T-helper 2 cell treated with Interferon-gamma antibody and Interleukin-4, amounts not matched to agents 5 μg/mL and 100 μg/mL, for 36 hours (primary cell): ENCODE data around the gene SMIM5.

Experiments
- DNase-seq: peaks from one replicate; pipeline ENCODE4 v3.0.0; 2021; ENCODE audit warnings: low spot score
- H3K27ac Mint-ChIP-seq: one replicate; pipeline ENCODE4 v1.8.0; 2021; ENCODE audit warnings: mild to moderate bottlenecking, mixed read lengths
- H3K27me3 Mint-ChIP-seq: one replicate; pipeline ENCODE4 v1.8.0; 2021; ENCODE audit warnings: low read depth, mixed read lengths
- H3K36me3 Mint-ChIP-seq: one replicate; pipeline ENCODE4 v1.8.0; 2021; ENCODE audit warnings: low read depth, mixed read lengths
- H3K4me1 Mint-ChIP-seq: one replicate; pipeline ENCODE4 v1.8.0; 2021; ENCODE audit warnings: low read depth, mixed read lengths
- H3K4me3 Mint-ChIP-seq: one replicate; pipeline ENCODE4 v1.8.0; 2022; ENCODE audit warnings: mild to moderate bottlenecking, moderate library complexity, mixed read lengths
- H3K9me3 Mint-ChIP-seq: one replicate; pipeline ENCODE4 v1.8.0; 2021; ENCODE audit warnings: mixed read lengths

Gene SMIM5

GRCh38 chr17:75645501-75645888 is 12.3 kb downstream of the SMIM5 start:
- Mint-ChIP-seq H3K4me1 (peaks cover 8% of the 10 kb centered on the region), H3K9me3 (no peaks in the 10 kb centered on the region), H3K36me3 (no peaks in the 10 kb centered on the region), H3K27me3 (no peaks in the 10 kb centered on the region), H3K27ac (no peak overlapping the region), H3K4me3 (no peak overlapping the region)
- DNase-seq: no peak

- Mint-ChIP-seq H3K27me3 (no peaks in the 10 kb centered on the region), H3K9me3 (no peaks in the 10 kb centered on the region), H3K4me3 (no peak overlapping the region), H3K27ac (peak overlapping the region; percentile 80), H3K4me1 (peaks cover 8% of the 10 kb centered on the region), H3K36me3 (no peaks in the 10 kb centered on the region)
- no peak for DNase-seq
Measured at GRCh38 chr17:75645889-75646637, 12.8 kb downstream of the SMIM5 start.

GRCh38 chr17:75646638-75646992 is 13.4 kb downstream of the SMIM5 start:
- H3K27me3 Mint-ChIP-seq: no peaks in the 10 kb centered on the region
- H3K9me3 Mint-ChIP-seq: no peaks in the 10 kb centered on the region
- H3K4me1 Mint-ChIP-seq: peaks cover 8% of the 10 kb centered on the region
- H3K27ac Mint-ChIP-seq: no peak overlapping the region
- H3K36me3 Mint-ChIP-seq: no peaks in the 10 kb centered on the region
- H3K4me3 Mint-ChIP-seq: no peak overlapping the region
- no peak for DNase-seq

- Mint-ChIP-seq H3K27ac (no peak overlapping the region), H3K4me1 (peaks cover 8% of the 10 kb centered on the region)
Measured at GRCh38 chr17:75647061-75647460, 13.8 kb downstream of the SMIM5 start.

GRCh38 chr17:75647921-75648320 is 14.7 kb downstream of the SMIM5 start:
- Mint-ChIP-seq H3K4me3 (no peak overlapping the region), H3K4me1 (peaks cover 8% of the 10 kb centered on the region), H3K9me3 (no peaks in the 10 kb centered on the region), H3K36me3 (no peaks in the 10 kb centered on the region), H3K27ac (no peak overlapping the region), H3K27me3 (no peaks in the 10 kb centered on the region)
- no peak for DNase-seq

More at GRCh38 chr17:75647061-75647460, 13.8 kb downstream of the SMIM5 start:
- Mint-ChIP-seq H3K9me3 (no peaks in the 10 kb centered on the region), H3K27me3 (no peaks in the 10 kb centered on the region), H3K4me3 (no peak overlapping the region), H3K36me3 (no peaks in the 10 kb centered on the region)
- DNase-seq: no peak

- H3K27ac Mint-ChIP-seq: no peak overlapping the region
- H3K27me3 Mint-ChIP-seq: no peaks in the 10 kb centered on the region
- no peak overlapping the region for H3K4me3 Mint-ChIP-seq
- H3K4me1 Mint-ChIP-seq: peaks cover 8% of the 10 kb centered on the region
- H3K36me3 Mint-ChIP-seq: no peaks in the 10 kb centered on the region
- H3K9me3 Mint-ChIP-seq: no peaks in the 10 kb centered on the region
- no peak for DNase-seq
Measured at GRCh38 chr17:75649687-75650086, 16.5 kb downstream of the SMIM5 start.

- no peaks in the 10 kb centered on the region for H3K9me3 Mint-ChIP-seq
- no peak for DNase-seq
- peaks cover 4% of the 10 kb centered on the region for H3K4me1 Mint-ChIP-seq
- no peaks in the 10 kb centered on the region for H3K36me3 Mint-ChIP-seq
- no peak overlapping the region for H3K4me3 Mint-ChIP-seq
- no peaks in the 10 kb centered on the region for H3K27me3 Mint-ChIP-seq
- H3K27ac Mint-ChIP-seq: no peak overlapping the region
Measured at GRCh38 chr17:75650874-75651273, 17.6 kb downstream of the SMIM5 start.

GRCh38 chr17:75652341-75652740 is 19.1 kb downstream of the SMIM5 start:
- no peaks in the 10 kb centered on the region for H3K4me1 Mint-ChIP-seq
- no peaks in the 10 kb centered on the region for H3K9me3 Mint-ChIP-seq
- no peak overlapping the region for H3K27ac Mint-ChIP-seq
- no peaks in the 10 kb centered on the region for H3K27me3 Mint-ChIP-seq
- no peak for DNase-seq
- H3K36me3 Mint-ChIP-seq: peaks cover 3% of the 10 kb centered on the region
- H3K4me3 Mint-ChIP-seq: no peak overlapping the region

GRCh38 chr17:75652934-75653549 is 19.8 kb downstream of the SMIM5 start:
- Mint-ChIP-seq H3K36me3 (peaks cover 3% of the 10 kb centered on the region), H3K4me3 (no peak overlapping the region), H3K4me1 (no peaks in the 10 kb centered on the region), H3K27ac (peak overlapping the region; percentile 74), H3K27me3 (no peaks in the 10 kb centered on the region), H3K9me3 (no peaks in the 10 kb centered on the region)
- no peak for DNase-seq

GRCh38 chr17:75654176-75654575 is 20.9 kb downstream of the SMIM5 start:
- Mint-ChIP-seq H3K4me1 (no peaks in the 10 kb centered on the region), H3K27me3 (no peaks in the 10 kb centered on the region), H3K36me3 (peaks cover 3% of the 10 kb centered on the region), H3K27ac (no peak overlapping the region), H3K4me3 (no peak overlapping the region), H3K9me3 (no peaks in the 10 kb centered on the region)
- DNase-seq: no peak

GRCh38 chr17:75658237-75658636 is 25.0 kb downstream of the SMIM5 start:
- no peaks in the 10 kb centered on the region for H3K9me3 Mint-ChIP-seq
- H3K27me3 Mint-ChIP-seq: no peaks in the 10 kb centered on the region
- no peak overlapping the region for H3K27ac Mint-ChIP-seq
- peaks cover 7% of the 10 kb centered on the region for H3K36me3 Mint-ChIP-seq
- H3K4me1 Mint-ChIP-seq: no peaks in the 10 kb centered on the region
- no peak overlapping the region for H3K4me3 Mint-ChIP-seq
- no peak for DNase-seq

- H3K27me3 Mint-ChIP-seq: no peaks in the 10 kb centered on the region
- no peak for DNase-seq
- H3K4me3 Mint-ChIP-seq: no peak overlapping the region
- peaks cover 5% of the 10 kb centered on the region for H3K4me1 Mint-ChIP-seq
- no peak overlapping the region for H3K27ac Mint-ChIP-seq
- peaks cover 9% of the 10 kb centered on the region for H3K36me3 Mint-ChIP-seq
- H3K9me3 Mint-ChIP-seq: no peaks in the 10 kb centered on the region
Measured at GRCh38 chr17:75661531-75661930, 28.3 kb downstream of the SMIM5 start.

GRCh38 chr17:75662511-75662910 is 29.3 kb downstream of the SMIM5 start:
- no peaks in the 10 kb centered on the region for H3K9me3 Mint-ChIP-seq
- no peak overlapping the region for H3K27ac Mint-ChIP-seq
- DNase-seq: no peak
- H3K36me3 Mint-ChIP-seq: peaks cover 6% of the 10 kb centered on the region
- peaks cover 5% of the 10 kb centered on the region for H3K4me1 Mint-ChIP-seq
- no peak overlapping the region for H3K4me3 Mint-ChIP-seq
- no peaks in the 10 kb centered on the region for H3K27me3 Mint-ChIP-seq

GRCh38 chr17:75664099-75664549 is 30.9 kb downstream of the SMIM5 start:
- H3K4me3 Mint-ChIP-seq: no peak overlapping the region
- DNase-seq: no peak

More at GRCh38 chr17:75664099-75664549, 30.9 kb downstream of the SMIM5 start:
- H3K27ac Mint-ChIP-seq: no peak overlapping the region
- H3K36me3 Mint-ChIP-seq: peaks cover 13% of the 10 kb centered on the region
- no peaks in the 10 kb centered on the region for H3K27me3 Mint-ChIP-seq
- no peaks in the 10 kb centered on the region for H3K9me3 Mint-ChIP-seq
- H3K4me1 Mint-ChIP-seq: peaks cover 14% of the 10 kb centered on the region
